CD4-positive, alpha-beta T cell treated with Interleukin-17A for 4 hours (primary cell): ENCODE measurements around the gene TMEM190.

Experiments
- DNase-seq: peaks from one replicate; pipeline ENCODE4 v3.0.0-alpha.2; 2020; ENCODE audit warnings: mixed read lengths

TMEM190 gene

DNA sequence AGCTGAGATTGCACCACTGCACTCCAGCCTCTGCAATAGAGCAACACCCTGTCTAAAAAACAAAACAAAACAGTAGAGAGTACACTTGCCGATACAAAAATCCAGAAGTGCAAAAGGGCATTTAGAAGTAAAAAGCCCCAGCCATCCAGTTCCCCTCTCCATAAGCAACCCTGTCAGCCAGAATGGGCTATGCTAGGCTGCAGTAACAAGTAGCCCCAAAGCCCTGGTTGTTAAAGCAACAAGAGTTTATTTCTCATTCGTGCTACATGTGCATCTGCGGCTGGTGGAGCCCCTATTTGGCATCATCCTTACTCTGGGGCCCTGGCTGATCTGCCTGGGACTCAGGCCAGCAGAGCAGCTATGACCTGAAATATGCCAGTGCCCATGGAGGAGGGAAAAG, 47.9 kb downstream of the TMEM190 start:
- DNase-seq, result no peak

DNA sequence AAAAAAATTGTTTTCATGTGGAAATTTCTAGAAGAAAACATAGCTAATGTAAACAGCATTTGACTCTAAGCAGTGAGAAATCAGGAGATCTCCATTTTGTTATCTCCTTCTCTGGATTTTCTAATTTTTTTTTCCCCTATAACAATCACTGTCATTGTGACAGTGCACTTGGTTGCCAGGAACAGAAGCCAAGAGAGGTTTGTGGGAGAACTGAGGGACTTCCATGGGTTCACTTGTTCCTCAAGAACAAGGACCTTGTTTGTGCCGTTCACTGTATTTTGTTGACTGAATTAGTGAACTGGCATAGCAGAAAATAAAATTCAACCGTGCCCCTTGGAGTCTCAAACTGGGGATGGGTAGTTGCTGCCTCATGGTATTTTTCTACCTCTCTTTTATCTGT, 49.4 kb downstream of the TMEM190 start:
- DNase-seq, result no peak
